DMS153 treated with DMSO at 0.1 percent for 48 hours (cell line): ENCODE results near the gene MTR.
"Not testable (repeated sequence)": the region's sequence is repeated elsewhere in the genome, so short reads cannot be mapped to it uniquely, and the experiment has no call there.

ENCODE experiments used
- DNase-seq: peaks from one replicate; lab custom pipeline; 2025; ENCODE audit not compliant: unreplicated experiment; lab: John Stamatoyannopoulos, UW

MTR gene

GRCh38 chr1:236830116-236830515, 35.0 kb downstream of the MTR start:
- no peak for DNase-seq

- DNase-seq, result no peak
Measured at GRCh38 chr1:236830560-236830959, 35.5 kb downstream of the MTR start.

- no peak for DNase-seq
Measured at GRCh38 chr1:236833575-236833974, 38.5 kb downstream of the MTR start.

- DNase-seq, result no peak
Measured at GRCh38 chr1:236834876-236835275, 39.8 kb downstream of the MTR start.

- DNase-seq, result no peak
Measured at GRCh38 chr1:236835491-236835890, 40.4 kb downstream of the MTR start.

- DNase-seq, result no peak
Measured at GRCh38 chr1:236836157-236836556, 41.1 kb downstream of the MTR start.

- DNase-seq, result no peak
Measured at GRCh38 chr1:236837115-236837514, 42.0 kb downstream of the MTR start.

- DNase-seq, result no peak
Measured at GRCh38 chr1:236837897-236838296, 42.8 kb downstream of the MTR start.

GRCh38 chr1:236841341-236841740, 46.2 kb downstream of the MTR start:
- no peak for DNase-seq

GRCh38 chr1:236844499-236845271, 49.6 kb downstream of the MTR start:
- no peak for DNase-seq

GRCh38 chr1:236845830-236846229, 50.7 kb downstream of the MTR start:
- DNase-seq, result no peak

- DNase-seq, result no peak
Measured at GRCh38 chr1:236848274-236848923, 53.3 kb downstream of the MTR start.

- DNase-seq, result no peak
Measured at GRCh38 chr1:236850077-236850979, 55.2 kb downstream of the MTR start.

GRCh38 chr1:236851871-236852270, 56.8 kb downstream of the MTR start:
- no peak for DNase-seq

GRCh38 chr1:236853921-236854604, 59.0 kb downstream of the MTR start:
- DNase-seq, result no peak

GRCh38 chr1:236854605-236854983, 59.5 kb downstream of the MTR start:
- no peak for DNase-seq

GRCh38 chr1:236856649-236857048, 61.6 kb downstream of the MTR start:
- DNase-seq, result not testable (repeated sequence)

GRCh38 chr1:236858165-236858564, 63.1 kb downstream of the MTR start:
- DNase-seq, result no peak

- no peak for DNase-seq
Measured at GRCh38 chr1:236860101-236860500, 65.0 kb downstream of the MTR start.

GRCh38 chr1:236860674-236861073, 65.6 kb downstream of the MTR start:
- no peak for DNase-seq

- DNase-seq, result no peak
Measured at GRCh38 chr1:236861560-236862218, 66.6 kb downstream of the MTR start.
